NCI-H2029 (cell line): ENCODE data around the gene KRTAP10-8.
"Not testable (repeated sequence)": the region's sequence is repeated elsewhere in the genome, so short reads cannot be mapped to it uniquely, and the experiment has no call there.

ENCODE experiments used
- DNase-seq: peaks from one replicate; lab custom pipeline; 2025; lab: John Stamatoyannopoulos, UW

Gene KRTAP10-8, protein sequence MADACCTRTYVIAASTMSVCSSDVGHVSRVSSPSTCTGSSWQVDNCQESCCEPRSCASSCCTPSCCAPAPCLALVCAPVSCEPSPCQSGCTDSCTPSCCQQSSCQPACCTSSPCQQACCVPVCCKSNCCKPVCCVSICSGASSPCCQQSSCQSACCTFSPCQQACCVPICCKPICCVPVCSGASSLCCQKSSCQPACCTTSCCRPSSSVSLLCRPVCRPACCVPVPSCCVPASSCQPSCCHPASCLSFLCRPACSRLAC

DNA sequence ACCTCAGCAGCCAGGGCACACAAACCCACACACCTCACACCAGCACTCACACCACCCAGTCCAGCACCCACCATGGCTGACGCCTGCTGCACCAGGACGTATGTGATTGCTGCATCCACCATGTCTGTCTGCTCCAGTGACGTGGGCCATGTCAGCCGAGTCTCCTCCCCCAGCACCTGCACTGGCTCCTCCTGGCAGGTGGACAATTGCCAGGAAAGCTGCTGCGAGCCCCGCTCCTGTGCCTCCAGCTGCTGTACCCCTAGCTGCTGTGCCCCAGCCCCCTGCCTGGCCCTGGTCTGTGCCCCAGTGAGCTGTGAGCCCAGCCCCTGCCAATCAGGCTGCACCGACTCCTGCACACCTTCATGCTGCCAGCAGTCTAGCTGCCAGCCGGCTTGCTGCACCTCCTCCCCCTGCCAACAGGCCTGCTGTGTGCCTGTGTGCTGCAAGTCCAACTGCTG, at the start of gene KRTAP10-8:
Gene KRTAP10-8, plus strand, starts transcription at position 51 of the 458 bp plus-strand sequence. Its CDS starts 22 bp downstream, at position 73.
- DNase-seq = no peak

GRCh38 chr21:44564099-44564498, 47.8 kb upstream of the KRTAP10-8 start:
- no peak for DNase-seq

GRCh38 chr21:44564886-44565598, 46.8 kb upstream of the KRTAP10-8 start:
- no peak for DNase-seq

DNA sequence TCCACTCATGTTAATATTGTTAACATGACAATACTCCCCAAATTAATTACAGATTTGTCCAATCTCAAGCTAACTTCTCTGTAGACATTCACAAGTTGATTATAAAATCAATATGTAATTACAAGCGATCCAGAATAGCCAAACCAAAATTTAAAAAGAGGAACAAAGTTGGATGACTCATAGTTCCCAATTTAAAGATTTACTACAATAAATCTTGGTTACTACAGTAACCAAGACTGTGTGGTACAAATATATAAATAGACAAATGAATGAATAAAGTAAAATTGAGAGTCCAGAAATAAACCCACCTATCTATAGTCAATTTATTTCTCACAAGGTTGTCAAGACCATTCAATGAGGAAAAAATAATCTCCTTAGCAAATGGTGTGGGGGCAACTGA, 45.5 kb upstream of the KRTAP10-8 start:
- no peak for DNase-seq

GRCh38 chr21:44567481-44568171, 44.3 kb upstream of the KRTAP10-8 start:
- DNase-seq = no peak

GRCh38 chr21:44568261-44568660, 43.6 kb upstream of the KRTAP10-8 start:
- DNase-seq = no peak

- peak; percentile 59 for DNase-seq
Observed at GRCh38 chr21:44568667-44569556, 43.0 kb upstream of the KRTAP10-8 start.

DNA sequence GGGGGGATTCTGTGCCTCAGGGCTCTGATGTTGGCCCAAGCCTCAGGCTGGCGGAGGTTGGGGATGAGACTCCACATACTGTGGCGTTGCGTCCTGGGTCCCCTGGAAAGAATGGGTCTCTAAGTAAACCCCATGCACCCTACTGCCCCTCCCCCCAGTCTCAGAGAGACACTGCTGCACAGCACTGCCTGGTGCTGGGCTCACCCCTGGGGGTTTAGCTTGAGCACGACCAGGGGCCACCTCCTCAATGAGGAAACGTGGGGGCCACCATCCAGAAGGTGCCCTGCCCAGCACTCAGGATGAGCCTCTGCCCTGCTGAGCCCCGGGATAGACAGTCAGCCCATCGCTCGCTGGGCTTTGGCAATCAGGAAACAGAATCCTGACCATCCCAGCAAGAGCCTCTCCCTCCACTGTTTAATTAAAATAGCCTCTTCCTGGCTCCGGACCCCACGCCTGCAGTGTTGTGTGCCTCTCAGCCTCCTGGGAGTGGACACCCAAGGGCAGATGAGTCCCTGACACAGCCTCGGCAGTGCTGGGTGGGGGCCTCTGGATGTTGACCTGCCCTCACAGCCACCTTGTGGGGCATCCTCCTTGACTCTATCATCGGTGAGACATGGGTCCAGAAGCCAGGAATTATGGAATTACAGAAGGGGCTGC, 41.9 kb upstream of the KRTAP10-8 start:
- no peak for DNase-seq

DNA sequence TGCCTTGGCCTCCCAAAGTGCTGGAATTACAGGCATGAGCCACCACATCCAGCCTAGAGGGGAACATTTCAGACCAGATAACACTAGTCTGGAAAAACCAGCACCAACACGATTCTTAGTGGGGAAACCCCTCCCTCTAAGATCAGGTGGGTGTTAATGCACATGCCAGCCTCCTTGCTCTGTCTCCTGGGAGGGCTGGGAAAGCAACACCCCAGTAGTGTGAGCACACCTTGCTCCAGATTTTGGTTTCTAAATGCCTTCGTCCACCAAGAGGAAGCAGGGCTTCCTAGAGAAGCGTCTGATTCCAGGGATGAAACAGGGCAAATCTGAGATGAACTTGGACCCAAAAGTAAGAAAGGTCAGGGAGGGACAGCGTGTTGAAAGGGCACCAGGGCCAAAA, 40.6 kb upstream of the KRTAP10-8 start:
- no peak for DNase-seq

GRCh38 chr21:44571844-44572782, 39.8 kb upstream of the KRTAP10-8 start:
- no peak for DNase-seq

DNA sequence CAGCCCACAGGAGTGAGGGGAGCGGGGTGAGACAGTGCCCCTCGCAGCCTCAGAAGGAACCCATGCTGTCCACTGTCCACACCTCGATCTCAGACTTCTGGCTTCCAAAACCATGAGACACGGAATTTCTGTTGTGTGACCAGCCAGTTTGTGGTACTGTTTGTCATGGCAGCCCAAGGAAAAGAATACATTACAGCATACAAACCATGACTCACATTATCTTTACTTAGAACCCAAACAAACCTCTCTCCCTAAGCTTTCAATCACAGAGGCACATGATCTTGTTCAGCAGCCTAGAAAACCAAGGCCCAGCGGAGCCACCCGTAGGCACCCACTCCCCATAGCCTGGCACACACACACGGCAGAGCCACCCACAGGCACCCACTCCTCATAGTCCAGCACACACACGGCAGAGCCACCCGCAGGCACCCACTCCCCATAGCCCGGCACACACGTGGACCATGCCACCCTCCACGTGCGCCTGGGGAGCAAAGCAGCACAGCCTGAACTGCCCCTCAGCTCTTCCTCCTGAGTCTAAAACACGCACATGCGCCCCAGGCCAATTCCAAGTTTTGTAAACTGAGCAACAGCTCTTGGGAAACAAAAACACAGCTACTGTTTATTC, 38.8 kb upstream of the KRTAP10-8 start:
- no peak for DNase-seq

DNA sequence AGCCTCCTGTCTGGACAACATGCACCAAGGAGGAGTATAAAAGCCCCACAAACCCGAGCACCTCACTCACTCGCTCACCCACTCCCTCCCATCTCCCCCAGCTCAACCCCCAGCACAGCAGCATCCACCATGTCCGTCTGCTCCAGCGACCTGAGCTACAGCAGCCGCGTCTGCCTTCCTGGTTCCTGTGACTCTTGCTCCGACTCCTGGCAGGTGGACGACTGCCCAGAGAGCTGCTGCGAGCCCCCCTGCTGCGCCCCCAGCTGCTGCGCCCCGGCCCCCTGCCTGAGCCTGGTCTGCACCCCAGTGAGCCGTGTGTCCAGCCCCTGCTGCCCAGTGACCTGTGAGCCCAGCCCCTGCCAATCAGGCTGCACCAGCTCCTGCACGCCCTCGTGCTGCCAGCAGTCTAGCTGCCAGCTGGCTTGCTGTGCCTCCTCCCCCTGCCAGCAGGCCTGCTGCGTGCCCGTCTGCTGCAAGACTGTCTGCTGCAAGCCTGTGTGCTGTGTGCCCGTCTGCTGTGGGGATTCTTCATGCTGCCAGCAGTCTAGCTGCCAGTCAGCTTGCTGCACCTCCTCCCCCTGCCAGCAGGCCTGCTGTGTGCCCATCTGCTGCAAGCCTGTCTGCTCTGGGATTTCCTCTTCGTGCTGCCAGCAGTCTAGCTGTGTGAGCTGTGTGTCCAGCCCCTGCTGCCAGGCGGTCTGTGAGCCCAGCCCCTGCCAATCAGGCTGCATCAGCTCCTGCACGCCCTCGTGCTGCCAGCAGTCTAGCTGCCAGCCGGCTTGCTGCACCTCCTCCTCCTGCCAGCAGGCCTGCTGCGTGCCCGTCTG, 38.0 kb upstream of the KRTAP10-8 start, which contains the start of gene KRTAP10-4:
Gene KRTAP10-4, plus strand, starts transcription at position 100 of the 827 bp plus-strand sequence. Its CDS starts 30 bp downstream, at position 130.
- not testable (repeated sequence) for DNase-seq

DNA sequence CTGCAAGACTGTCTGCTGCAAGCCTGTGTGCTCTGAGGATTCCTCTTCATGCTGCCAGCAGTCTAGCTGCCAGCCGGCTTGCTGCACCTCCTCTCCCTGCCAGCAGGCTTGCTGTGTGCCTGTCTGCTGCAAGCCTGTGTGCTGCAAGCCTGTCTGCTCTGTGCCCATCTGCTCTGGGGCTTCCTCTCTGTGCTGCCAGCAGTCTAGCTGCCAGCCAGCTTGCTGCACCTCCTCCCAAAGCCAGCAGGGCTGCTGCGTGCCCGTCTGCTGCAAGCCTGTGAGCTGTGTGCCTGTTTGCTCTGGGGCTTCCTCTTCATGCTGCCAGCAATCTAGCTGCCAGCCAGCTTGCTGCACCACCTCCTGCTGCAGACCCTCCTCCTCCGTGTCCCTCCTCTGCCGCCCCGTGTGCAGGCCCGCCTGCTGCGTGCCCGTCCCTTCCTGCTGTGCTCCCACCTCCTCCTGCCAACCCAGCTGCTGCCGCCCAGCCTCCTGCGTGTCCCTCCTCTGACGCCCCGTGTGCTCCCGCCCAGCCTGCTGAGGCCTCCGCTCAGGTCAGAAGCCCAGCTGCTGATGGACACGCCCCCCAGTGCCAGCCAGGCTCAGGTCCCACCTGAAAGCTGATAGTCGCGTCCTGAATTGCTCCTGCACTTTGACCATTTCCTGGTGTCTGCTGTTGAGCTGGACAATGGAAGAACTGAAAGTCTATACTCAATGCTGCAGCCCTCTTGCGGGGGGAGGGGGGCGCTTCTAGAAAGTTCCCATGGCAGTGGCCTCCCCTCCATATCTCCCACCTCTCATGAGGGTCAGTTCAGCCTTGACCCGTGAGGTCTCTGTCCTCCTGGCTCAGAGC, 37.2 kb upstream of the KRTAP10-8 start:
- no peak for DNase-seq

GRCh38 chr21:44575307-44576024, 36.4 kb upstream of the KRTAP10-8 start:
- DNase-seq = no peak

- DNase-seq = no peak
Observed at GRCh38 chr21:44576025-44576420, 35.9 kb upstream of the KRTAP10-8 start.

DNA sequence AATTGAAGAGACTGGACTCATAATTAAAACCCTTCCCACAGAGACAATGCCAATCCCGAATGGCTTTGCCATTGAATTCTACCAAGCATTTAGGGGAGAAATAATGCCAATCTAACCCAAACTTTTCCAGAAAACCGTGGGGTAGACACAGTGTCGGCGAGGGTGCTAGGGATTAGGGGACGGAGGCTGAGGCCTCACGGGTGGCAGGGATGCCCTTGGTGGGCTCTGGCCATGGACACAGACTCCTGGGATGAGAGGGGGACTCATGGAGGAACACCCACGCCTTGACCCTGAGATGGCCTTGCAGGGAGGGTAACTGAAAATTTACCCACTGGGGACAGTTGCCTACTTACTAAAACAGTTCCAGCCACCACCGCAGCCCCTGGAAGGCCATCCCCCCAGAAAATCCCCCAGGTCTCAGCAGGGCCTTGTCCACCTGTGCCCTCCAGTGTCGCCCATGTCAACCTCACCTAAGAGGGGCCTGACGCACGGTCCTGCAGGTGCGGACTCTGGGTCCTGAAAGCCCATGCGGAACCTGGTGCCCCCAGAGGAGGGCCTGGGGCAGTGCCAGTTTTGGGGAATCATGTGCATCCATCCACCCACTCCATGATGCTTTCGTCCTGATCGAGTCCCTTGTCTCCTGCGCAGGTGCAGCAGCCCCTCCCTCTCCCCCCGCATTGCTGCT, 33.4 kb upstream of the KRTAP10-8 start:
- DNase-seq = no peak
